OCI-LY1 (cell line): ENCODE data around the gene PRR32.

Experiments
- H2AFZ ChIP-seq: fragments of 200-600 bp; sonication (generic), shearing (Covaris generic); 2 replicates; pipeline ENCODE4 v1.6.0; 2014; ENCODE audit warnings: antibody characterized with exemption, mild to moderate bottlenecking, low read length
- H3F3A ChIP-seq: fragments of 200-600 bp; sonication (generic), shearing (Covaris generic); 2 replicates; pipeline ENCODE4 v1.6.0; 2014; ENCODE audit warnings: mild to moderate bottlenecking, antibody characterized with exemption, low read length, moderate library complexity; ENCODE audit not compliant: insufficient read depth
- H3K27ac ChIP-seq: fragments of 200-600 bp; sonication (generic); 2 replicates; pipeline ENCODE4 v1.5.1; 2014; ENCODE audit warnings: low read length, mixed run types, mild to moderate bottlenecking, low read depth; ENCODE audit not compliant: poor library complexity, severe bottlenecking
- H3K27me3 ChIP-seq: fragments of 200-600 bp; sonication (generic); 2 replicates; pipeline ENCODE4 v1.6.0; 2014; ENCODE audit warnings: antibody characterized with exemption, mild to moderate bottlenecking, low read length, moderate library complexity; ENCODE audit not compliant: insufficient read depth
- H3K36me3 ChIP-seq: fragments of 200-600 bp; sonication (generic); 2 replicates; pipeline ENCODE4 v1.6.1; 2014; ENCODE audit warnings: mild to moderate bottlenecking, antibody characterized with exemption, low read length, moderate library complexity, mixed read lengths; ENCODE audit not compliant: insufficient read depth
- H3K4me1 ChIP-seq: fragments of 200-600 bp; sonication (generic); 2 replicates; pipeline ENCODE4 v1.5.1; 2014; ENCODE audit warnings: mild to moderate bottlenecking, low read length, moderate library complexity; ENCODE audit not compliant: insufficient read depth, severe bottlenecking
- H3K4me2 ChIP-seq: fragments of 200-600 bp; sonication (generic), shearing (Covaris generic); 2 replicates; pipeline ENCODE4 v1.6.1; 2014; ENCODE audit warnings: low read length
- H3K4me3 ChIP-seq: fragments of 200-600 bp; sonication (generic); 2 replicates; pipeline ENCODE4 v1.5.1; 2014; ENCODE audit warnings: low read length, low read depth, mild to moderate bottlenecking, mixed read lengths; ENCODE audit not compliant: poor library complexity, severe bottlenecking
- H3K79me2 ChIP-seq: fragments of 200-600 bp; shearing (Covaris generic); 2 replicates; pipeline ENCODE4 v1.6.1; 2016; ENCODE audit warnings: mixed run types, low read length, mixed read lengths; ENCODE audit not compliant: insufficient read depth
- H3K9ac ChIP-seq: fragments of 200-600 bp; sonication (generic), shearing (Covaris generic); 2 replicates; pipeline ENCODE4 v1.6.1; 2014; ENCODE audit warnings: mild to moderate bottlenecking, low read length, mixed read lengths
- H3K9me2 ChIP-seq: fragments of 200-600 bp; sonication (generic), shearing (Covaris generic); 2 replicates; pipeline ENCODE4 v1.6.1; 2014; ENCODE audit warnings: low read depth, mild to moderate bottlenecking, low read length, mixed read lengths
- H3K9me3 ChIP-seq: fragments of 200-600 bp; shearing (Covaris generic); 2 replicates; pipeline ENCODE4 v1.6.1; 2014; ENCODE audit warnings: low read length, mixed read lengths
- H4K20me1 ChIP-seq: fragments of 200-600 bp; sonication (generic), shearing (Covaris generic); 2 replicates; pipeline ENCODE4 v1.6.0; 2016; ENCODE audit warnings: mild to moderate bottlenecking, low read length; ENCODE audit not compliant: insufficient read depth
- EZH2 ChIP-seq: fragments of 200-600 bp; sonication (generic), shearing (Covaris generic); IDR thresholded peaks from 2 replicates; pipeline ENCODE4 v1.8.0; 2017; ENCODE audit warnings: borderline replicate concordance, mixed run types, mild to moderate bottlenecking, antibody characterized with exemption, low read length, moderate library complexity, mixed read lengths
- TF ChIP-seq, protein P1 (sequence below): fragments of 200-600 bp; sonication (generic), shearing (Covaris generic); IDR thresholded peaks from 2 replicates; pipeline ENCODE4 v1.5.1; 2017; ENCODE audit warnings: mild to moderate bottlenecking, antibody characterized with exemption, low read length, moderate library complexity, mixed read lengths

Gene PRR32, protein sequence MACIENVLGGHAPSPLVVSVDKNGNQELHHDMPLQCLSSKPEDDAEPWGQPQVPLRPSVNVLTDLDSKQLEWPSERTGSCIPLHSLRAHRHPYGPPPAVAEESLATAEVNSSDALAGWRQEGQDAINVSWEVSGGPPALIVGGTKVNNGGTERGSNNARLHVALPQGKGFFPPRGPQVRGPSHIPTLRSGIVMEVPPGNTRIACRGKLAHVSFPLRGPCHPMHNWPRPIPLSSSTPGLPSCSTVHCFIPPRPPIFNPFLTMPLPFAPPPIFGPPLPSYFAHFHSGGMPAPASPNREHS

DNA sequence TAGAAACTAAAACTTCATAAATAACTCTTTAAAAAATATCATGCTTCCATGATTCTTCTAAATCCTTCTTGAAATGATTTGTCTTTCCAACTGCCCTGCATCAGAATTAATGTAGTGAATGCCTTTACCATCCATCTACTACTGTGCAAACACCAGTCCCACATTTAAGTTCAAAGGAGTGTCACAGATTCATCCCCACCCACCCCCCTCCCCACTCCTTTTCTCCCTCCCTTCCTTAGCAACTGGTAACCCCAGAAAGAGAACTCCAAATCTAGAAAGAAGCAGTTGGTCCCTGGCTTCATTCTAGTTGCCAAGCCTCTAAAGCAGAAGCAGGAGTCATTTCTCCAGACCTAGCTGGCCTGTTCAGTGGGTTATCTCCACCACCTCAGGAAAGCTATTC lies at the start of gene PRR32:
Gene PRR32, plus strand, starts transcription at position 301 of the 400 bp plus-strand sequence. CDS start 115 bp downstream, outside the sequence.
- H2AFZ ChIP-seq = no peak within 1 kb of the TSS
- no peak within 1 kb of the TSS for H3K4me3 ChIP-seq
- H3F3A ChIP-seq = no peaks in the 10 kb centered on the region
- H3K27ac ChIP-seq = no peak within 1 kb of the TSS
- no peaks in the 10 kb centered on the region for H3K79me2 ChIP-seq
- H3K4me2 ChIP-seq = no peak within 1 kb of the TSS
- no peak within 1 kb of the TSS for H3K9ac ChIP-seq
- TF ChIP-seq, protein P1, sequence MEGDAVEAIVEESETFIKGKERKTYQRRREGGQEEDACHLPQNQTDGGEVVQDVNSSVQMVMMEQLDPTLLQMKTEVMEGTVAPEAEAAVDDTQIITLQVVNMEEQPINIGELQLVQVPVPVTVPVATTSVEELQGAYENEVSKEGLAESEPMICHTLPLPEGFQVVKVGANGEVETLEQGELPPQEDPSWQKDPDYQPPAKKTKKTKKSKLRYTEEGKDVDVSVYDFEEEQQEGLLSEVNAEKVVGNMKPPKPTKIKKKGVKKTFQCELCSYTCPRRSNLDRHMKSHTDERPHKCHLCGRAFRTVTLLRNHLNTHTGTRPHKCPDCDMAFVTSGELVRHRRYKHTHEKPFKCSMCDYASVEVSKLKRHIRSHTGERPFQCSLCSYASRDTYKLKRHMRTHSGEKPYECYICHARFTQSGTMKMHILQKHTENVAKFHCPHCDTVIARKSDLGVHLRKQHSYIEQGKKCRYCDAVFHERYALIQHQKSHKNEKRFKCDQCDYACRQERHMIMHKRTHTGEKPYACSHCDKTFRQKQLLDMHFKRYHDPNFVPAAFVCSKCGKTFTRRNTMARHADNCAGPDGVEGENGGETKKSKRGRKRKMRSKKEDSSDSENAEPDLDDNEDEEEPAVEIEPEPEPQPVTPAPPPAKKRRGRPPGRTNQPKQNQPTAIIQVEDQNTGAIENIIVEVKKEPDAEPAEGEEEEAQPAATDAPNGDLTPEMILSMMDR = no peak
- no peak for TF ChIP-seq EZH2
- H3K9me3 ChIP-seq = no peaks in the 10 kb centered on the region
- no peaks in the 10 kb centered on the region for H4K20me1 ChIP-seq
- H3K36me3 ChIP-seq = no peaks in the 10 kb centered on the region
- H3K27me3 ChIP-seq = no peaks in the 10 kb centered on the region
- H3K4me1 ChIP-seq = no peaks in the 10 kb centered on the region
- H3K9me2 ChIP-seq = no peaks in the 10 kb centered on the region

DNA sequence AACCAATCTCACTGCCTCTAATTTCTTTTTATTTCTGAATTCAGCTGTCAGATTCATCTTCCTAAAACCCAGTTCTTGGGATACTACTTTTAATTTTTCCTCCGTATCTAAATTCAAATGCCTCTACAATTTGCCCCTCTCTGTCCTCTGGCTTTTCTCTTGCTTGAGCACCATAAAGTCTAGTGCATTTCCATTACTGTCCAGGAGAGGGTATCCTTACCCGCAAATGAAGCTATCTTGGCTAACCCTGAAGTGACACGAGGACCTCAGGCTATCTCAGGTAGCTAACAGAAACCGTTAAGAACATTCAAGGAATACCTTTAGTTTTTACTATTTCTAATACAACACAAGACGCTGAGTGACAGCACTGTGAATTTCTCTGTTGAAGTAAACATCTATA lies 49.4 kb upstream of the PRR32 start:
- Histone ChIP-seq H3K9ac (no peak overlapping the region), H3K4me1 (no peaks in the 10 kb centered on the region), H3F3A (no peaks in the 10 kb centered on the region), H3K4me2 (no peak overlapping the region), H3K27me3 (no peaks in the 10 kb centered on the region), H4K20me1 (no peaks in the 10 kb centered on the region), H3K36me3 (no peaks in the 10 kb centered on the region), H3K9me2 (no peaks in the 10 kb centered on the region), H3K27ac (no peak overlapping the region), H2AFZ (no peak overlapping the region), H3K4me3 (no peak overlapping the region), H3K79me2 (no peaks in the 10 kb centered on the region), H3K9me3 (no peaks in the 10 kb centered on the region)
- TF ChIP-seq, protein P1 = peak; percentile 48
- TF ChIP-seq EZH2 = no peak

DNA sequence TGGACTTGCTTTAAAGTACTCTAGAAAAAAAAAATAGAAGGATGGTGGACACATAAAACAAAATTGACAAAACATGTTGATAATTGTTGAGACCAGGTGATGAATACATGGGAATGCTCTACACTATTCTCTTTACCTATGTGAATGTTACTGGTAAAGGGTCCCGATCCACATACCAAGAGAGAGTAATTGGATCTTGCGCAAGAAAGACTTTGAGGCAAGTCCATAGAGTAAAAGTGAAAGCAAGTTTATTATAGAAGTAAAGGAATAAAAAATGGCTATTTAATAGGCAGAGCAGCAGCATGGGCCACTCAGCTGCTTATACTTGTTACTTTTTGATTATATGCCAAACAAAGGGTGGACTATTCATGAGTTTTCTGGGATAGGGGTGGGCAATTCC lies 34.0 kb upstream of the PRR32 start:
- no peaks in the 10 kb centered on the region for H3K27me3 ChIP-seq
- H3F3A ChIP-seq = no peaks in the 10 kb centered on the region
- no peaks in the 10 kb centered on the region for H3K36me3 ChIP-seq
- no peaks in the 10 kb centered on the region for H3K9me3 ChIP-seq
- no peaks in the 10 kb centered on the region for H3K4me1 ChIP-seq
- no peak overlapping the region for H3K27ac ChIP-seq
- no peak overlapping the region for H3K4me3 ChIP-seq
- no peak overlapping the region for H3K4me2 ChIP-seq
- no peak overlapping the region for H2AFZ ChIP-seq
- no peaks in the 10 kb centered on the region for H3K9me2 ChIP-seq
- no peak overlapping the region for H3K9ac ChIP-seq
- H4K20me1 ChIP-seq = no peaks in the 10 kb centered on the region
- H3K79me2 ChIP-seq = no peaks in the 10 kb centered on the region
- TF ChIP-seq, protein P1 = no peak
- TF ChIP-seq EZH2 = no peak
